D341Med (cell line): ENCODE data around the gene SNX3.
"Not testable (repeated sequence)": the region's sequence is repeated elsewhere in the genome, so short reads cannot be mapped to it uniquely, and the experiment has no call there.

Source experiments
- DNase-seq: peaks from one replicate; pipeline ENCODE4 v3.0.0; 2012; ENCODE audit warnings: low spot score

Gene SNX3

GRCh38 chr6:108260126-108260808 is 573 bp downstream of the SNX3 start:
- peak; percentile 62 for DNase-seq

- no peak for DNase-seq
Observed at GRCh38 chr6:108254433-108255410, 6.1 kb downstream of the SNX3 start.

DNA sequence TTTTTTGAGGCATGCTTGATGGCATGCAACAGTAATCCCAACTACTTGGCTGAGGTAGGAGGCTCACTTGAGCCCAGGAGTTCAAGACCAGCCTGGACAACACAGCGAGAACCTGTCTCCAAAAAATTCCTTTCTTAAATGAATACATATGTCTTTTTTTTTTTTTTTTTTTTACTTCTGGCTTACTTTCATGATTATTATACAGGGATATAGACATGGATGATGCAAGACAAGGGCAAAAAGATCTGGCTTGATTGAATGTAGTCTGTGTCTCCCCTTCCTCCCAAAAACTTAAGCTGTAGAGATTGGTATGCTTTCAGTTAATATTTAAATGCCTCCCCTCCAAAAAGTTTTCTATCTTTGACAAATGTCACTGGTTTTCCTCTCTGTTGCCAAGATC is 7.6 kb downstream of the SNX3 start:
- DNase-seq, result no peak

GRCh38 chr6:108252055-108252454 is 8.8 kb downstream of the SNX3 start:
- DNase-seq, result no peak

- DNase-seq, result no peak
Observed at GRCh38 chr6:108251252-108251651, 9.6 kb downstream of the SNX3 start.

- DNase-seq, result peak; percentile 28
Observed at GRCh38 chr6:108250240-108250866, 10.5 kb downstream of the SNX3 start.

- peak; percentile 25 for DNase-seq
Observed at GRCh38 chr6:108247965-108248536, 12.8 kb downstream of the SNX3 start.

- DNase-seq, result not testable (repeated sequence)
Observed at GRCh38 chr6:108245095-108245494, 15.7 kb downstream of the SNX3 start.

DNA sequence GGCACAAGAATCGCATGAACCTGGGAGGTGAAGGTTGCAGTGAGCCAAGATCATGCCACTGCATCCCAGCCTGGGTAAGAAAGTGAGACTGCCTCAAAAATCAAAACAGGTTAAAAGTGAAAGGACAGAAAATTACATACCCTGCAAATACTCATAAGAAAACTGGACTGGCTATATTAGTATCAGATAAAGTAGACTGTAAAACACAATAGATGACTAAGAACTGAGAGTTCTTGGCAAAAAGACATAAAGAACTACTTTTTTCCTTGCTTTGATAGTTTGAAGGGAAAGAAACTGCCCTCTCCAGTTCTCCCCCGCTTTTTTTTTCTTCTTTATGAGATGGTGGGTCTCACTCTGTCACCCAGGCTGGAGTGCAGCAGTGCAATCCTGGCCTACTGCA is 17.0 kb downstream of the SNX3 start:
- no peak for DNase-seq

GRCh38 chr6:108242721-108243120 is 18.1 kb downstream of the SNX3 start:
- DNase-seq, result no peak

DNA sequence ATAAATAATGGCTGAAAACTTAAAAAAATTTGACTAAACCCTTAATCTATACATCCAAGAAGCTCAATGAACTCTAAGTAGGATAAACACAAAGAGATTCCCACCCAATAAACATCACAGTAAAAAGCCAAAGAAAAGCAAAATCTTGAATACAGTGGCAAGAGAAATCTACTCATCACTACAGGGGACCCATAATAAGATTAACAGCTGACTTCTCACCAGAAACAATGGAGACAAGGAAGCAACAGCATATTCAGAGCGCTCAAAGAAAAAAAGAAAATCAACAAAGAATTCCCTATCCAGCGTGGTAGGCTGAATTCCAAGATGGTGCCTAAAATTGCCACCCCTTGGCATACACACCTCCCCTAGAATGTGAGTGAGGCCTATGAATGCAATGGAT is 18.6 kb downstream of the SNX3 start:
- DNase-seq, result no peak

DNA sequence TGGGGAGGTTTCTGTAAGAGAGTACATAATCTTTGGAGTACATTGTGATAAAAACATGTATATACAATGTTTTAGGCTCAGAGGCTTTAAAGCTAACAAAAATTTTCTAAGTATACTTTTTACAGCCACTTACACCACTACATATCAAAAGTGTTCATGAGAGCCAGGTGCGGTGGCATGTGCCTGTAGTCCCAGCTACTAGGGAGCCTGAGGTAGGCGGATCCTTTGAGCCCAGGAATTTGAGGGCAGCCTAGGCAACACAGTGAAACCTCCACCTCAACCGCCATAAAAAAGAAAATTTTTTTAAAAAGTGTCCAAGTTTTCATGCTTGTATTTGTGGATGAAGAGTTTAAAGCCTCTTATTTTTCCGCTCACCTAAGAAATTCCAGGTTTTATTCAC is 22.5 kb downstream of the SNX3 start:
- DNase-seq, result no peak

GRCh38 chr6:108236791-108237190 is 24.0 kb downstream of the SNX3 start:
- DNase-seq, result no peak

- DNase-seq, result no peak
Observed at GRCh38 chr6:108235127-108235526, 25.7 kb downstream of the SNX3 start.

- no peak for DNase-seq
Observed at GRCh38 chr6:108228416-108228815, 32.4 kb downstream of the SNX3 start.

- no peak for DNase-seq
Observed at GRCh38 chr6:108227290-108227689, 33.5 kb downstream of the SNX3 start.

DNA sequence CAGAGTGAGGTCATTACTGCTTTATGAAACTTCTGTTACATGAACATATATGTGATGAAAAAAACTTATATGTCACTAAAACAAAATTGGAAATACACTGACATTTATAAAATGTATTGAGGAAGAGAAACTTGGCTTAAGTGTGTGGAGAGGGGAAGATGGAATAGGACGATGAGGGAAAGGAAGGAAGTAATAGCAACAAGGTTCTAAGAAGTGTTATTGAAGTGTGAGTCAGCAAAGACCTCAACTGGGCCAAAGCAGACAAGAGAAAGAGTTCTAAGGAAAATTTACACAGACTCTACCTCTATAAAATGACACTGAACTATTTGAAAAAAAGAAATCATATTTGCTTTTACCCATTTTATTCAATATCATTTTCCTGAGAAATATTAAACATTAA is 38.3 kb downstream of the SNX3 start:
- no peak for DNase-seq

GRCh38 chr6:108222064-108222463 is 38.8 kb downstream of the SNX3 start:
- DNase-seq, result no peak

- DNase-seq, result no peak
Observed at GRCh38 chr6:108211671-108212070, 49.2 kb downstream of the SNX3 start.

GRCh38 chr6:108210556-108210955 is 50.3 kb downstream of the SNX3 start:
- DNase-seq, result no peak

GRCh38 chr6:108209738-108210137 is 51.1 kb downstream of the SNX3 start:
- no peak for DNase-seq

GRCh38 chr6:108207013-108207412 is 53.8 kb downstream of the SNX3 start:
- DNase-seq, result no peak
